OCI-LY7 (cell line): ENCODE measurements around the gene CHST3. TPM values are rescaled to one million over a fixed set of nuclear protein-coding genes. Genes with fewer than 3 reads are reported as not detected.

ENCODE experiments used
- BruUV-seq: library from RNA; stranded (reverse); fragments of 400-500 nt; replicated peaks from 2 replicates; lab custom pipeline; 2021; lab: Mats Ljungman, UMichigan
- CTCF ChIA-PET: fragments of 300-600 bp; sonication (Branson Sonifier 250); formaldehyde crosslinking; loops from one replicate; lab custom pipeline; 2022; ENCODE audit warnings: antibody characterized with exemption; ENCODE audit not compliant: unreplicated experiment; lab: Charles Lee
- POLR2A ChIA-PET: fragments of 300-600 bp; sonication (Branson Sonifier 250); formaldehyde crosslinking; loops from one replicate; lab custom pipeline; 2022; ENCODE audit warnings: antibody characterized with exemption; lab: Charles Lee
- DNase-seq: peaks from one replicate; pipeline ENCODE4 v3.0.0-alpha.2; 2015; ENCODE audit warnings: low spot score
- H2AFZ ChIP-seq: fragments of 200-600 bp; sonication (generic), shearing (Covaris generic); 2 replicates; pipeline ENCODE4 v1.6.1; 2014; ENCODE audit warnings: mild to moderate bottlenecking, antibody characterized with exemption, low read length, moderate library complexity
- H3K27ac ChIP-seq: fragments of 200-600 bp; sonication (generic); 2 replicates; pipeline ENCODE4 v1.5.1; 2014; ENCODE audit warnings: mixed run types, low read depth, mild to moderate bottlenecking, moderate library complexity, low read length, inconsistent platforms; ENCODE audit not compliant: poor library complexity, severe bottlenecking
- H3K36me3 ChIP-seq: fragments of 200-600 bp; sonication (generic); 2 replicates; pipeline ENCODE4 v1.6.1; 2014; ENCODE audit warnings: mild to moderate bottlenecking, antibody characterized with exemption, low read length, moderate library complexity, mixed read lengths; ENCODE audit not compliant: insufficient read depth
- H3K4me1 ChIP-seq: fragments of 200-600 bp; sonication (generic); 2 replicates; pipeline ENCODE4 v1.5.1; 2014; ENCODE audit warnings: mild to moderate bottlenecking, low read length; ENCODE audit not compliant: insufficient read depth, poor library complexity, severe bottlenecking
- H3K4me2 ChIP-seq: fragments of 200-600 bp; sonication (generic); 2 replicates; pipeline ENCODE4 v1.6.1; 2014; ENCODE audit warnings: mild to moderate bottlenecking, low read length
- H3K4me3 ChIP-seq: fragments of 200-600 bp; sonication (generic); 2 replicates; pipeline ENCODE4 v1.5.1; 2014; ENCODE audit warnings: mild to moderate bottlenecking, low read depth, low read length; ENCODE audit not compliant: poor library complexity, severe bottlenecking
- H3K79me2 ChIP-seq: fragments of 200-600 bp; sonication (generic); 2 replicates; pipeline ENCODE4 v1.6.1; 2016; ENCODE audit warnings: low read depth, mild to moderate bottlenecking, low read length, moderate library complexity, mixed read lengths; ENCODE audit not compliant: insufficient read depth
- H3K9me2 ChIP-seq: fragments of 200-600 bp; sonication (generic); 2 replicates; pipeline ENCODE4 v1.6.1; 2016; ENCODE audit warnings: mild to moderate bottlenecking, low read length, mixed read lengths; ENCODE audit not compliant: insufficient read depth
- H3K9me3 ChIP-seq: fragments of 200-600 bp; sonication (generic); 2 replicates; pipeline ENCODE4 v1.6.1; 2014; ENCODE audit warnings: mild to moderate bottlenecking, mixed run types, low read length, mixed read lengths
- H4K20me1 ChIP-seq: fragments of 200-600 bp; sonication (generic); 2 replicates; pipeline ENCODE4 v1.6.1; 2014; ENCODE audit warnings: mild to moderate bottlenecking, antibody characterized with exemption, low read length, moderate library complexity, mixed read lengths; ENCODE audit not compliant: insufficient read depth
- EZH2phosphoT487 ChIP-seq: fragments of 200-600 bp; sonication (generic); IDR thresholded peaks from 2 replicates; pipeline ENCODE4 v1.6.1; 2018; ENCODE audit warnings: low read depth, borderline replicate concordance, mild to moderate bottlenecking, mixed run types, antibody characterized with exemption, low read length, moderate library complexity, mixed read lengths
- intact Hi-C: fragments of 100-400 bp; cut with micrococcal nuclease; formaldehyde crosslinking; loops from one replicate; pipeline ENCODE4 v1.10.0; 2022; ENCODE audit not compliant: unreplicated experiment
- total RNA-seq, 2 experiments: library from RNA; depleted of rRNA in 1 of 2; stranded (reverse); fragments of >200 nt in 1 of 2; shearing (Covaris generic) in 1 of 2; gene quantifications; 2 replicates each; pipeline ENCODE4 v1.2.3, GENCODE V29; 2014 to 2022
- TF ChIP-seq, protein P1 (sequence below): fragments of 200-600 bp; sonication (generic); conservative IDR thresholded peaks from 2 replicates; pipeline ENCODE4 v1.5.1; 2014; ENCODE audit warnings: mild to moderate bottlenecking, antibody characterized with exemption, low read length, moderate library complexity, mixed read lengths

CHST3 gene
- total RNA-seq, 2 experiments from 2014 or later = not detected

GRCh38 chr10:72007246-72007892 is 43.2 kb downstream of the CHST3 start:
- ChIA-PET CTCF (no interaction called here), POLR2A (no interaction called here)
- TF ChIP-seq EZH2phosphoT487 = no peak
- TF ChIP-seq, protein P1, sequence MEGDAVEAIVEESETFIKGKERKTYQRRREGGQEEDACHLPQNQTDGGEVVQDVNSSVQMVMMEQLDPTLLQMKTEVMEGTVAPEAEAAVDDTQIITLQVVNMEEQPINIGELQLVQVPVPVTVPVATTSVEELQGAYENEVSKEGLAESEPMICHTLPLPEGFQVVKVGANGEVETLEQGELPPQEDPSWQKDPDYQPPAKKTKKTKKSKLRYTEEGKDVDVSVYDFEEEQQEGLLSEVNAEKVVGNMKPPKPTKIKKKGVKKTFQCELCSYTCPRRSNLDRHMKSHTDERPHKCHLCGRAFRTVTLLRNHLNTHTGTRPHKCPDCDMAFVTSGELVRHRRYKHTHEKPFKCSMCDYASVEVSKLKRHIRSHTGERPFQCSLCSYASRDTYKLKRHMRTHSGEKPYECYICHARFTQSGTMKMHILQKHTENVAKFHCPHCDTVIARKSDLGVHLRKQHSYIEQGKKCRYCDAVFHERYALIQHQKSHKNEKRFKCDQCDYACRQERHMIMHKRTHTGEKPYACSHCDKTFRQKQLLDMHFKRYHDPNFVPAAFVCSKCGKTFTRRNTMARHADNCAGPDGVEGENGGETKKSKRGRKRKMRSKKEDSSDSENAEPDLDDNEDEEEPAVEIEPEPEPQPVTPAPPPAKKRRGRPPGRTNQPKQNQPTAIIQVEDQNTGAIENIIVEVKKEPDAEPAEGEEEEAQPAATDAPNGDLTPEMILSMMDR = no peak
- no peaks in the 10 kb centered on the region for H3K4me1 ChIP-seq
- H3K4me3 ChIP-seq = no peak overlapping the region
- H4K20me1 ChIP-seq = no peaks in the 10 kb centered on the region
- H3K9me3 ChIP-seq = no peaks in the 10 kb centered on the region
- BruUV-seq = no TSS peak
- no peaks in the 10 kb centered on the region for H3K9me2 ChIP-seq
- intact Hi-C loops = no loop called here
- H2AFZ ChIP-seq = no peak overlapping the region
- no peaks in the 10 kb centered on the region for H3K36me3 ChIP-seq
- no peak overlapping the region for H3K4me2 ChIP-seq
- no peaks in the 10 kb centered on the region for H3K79me2 ChIP-seq
- no peak for DNase-seq
- H3K27ac ChIP-seq = no peak overlapping the region

DNA sequence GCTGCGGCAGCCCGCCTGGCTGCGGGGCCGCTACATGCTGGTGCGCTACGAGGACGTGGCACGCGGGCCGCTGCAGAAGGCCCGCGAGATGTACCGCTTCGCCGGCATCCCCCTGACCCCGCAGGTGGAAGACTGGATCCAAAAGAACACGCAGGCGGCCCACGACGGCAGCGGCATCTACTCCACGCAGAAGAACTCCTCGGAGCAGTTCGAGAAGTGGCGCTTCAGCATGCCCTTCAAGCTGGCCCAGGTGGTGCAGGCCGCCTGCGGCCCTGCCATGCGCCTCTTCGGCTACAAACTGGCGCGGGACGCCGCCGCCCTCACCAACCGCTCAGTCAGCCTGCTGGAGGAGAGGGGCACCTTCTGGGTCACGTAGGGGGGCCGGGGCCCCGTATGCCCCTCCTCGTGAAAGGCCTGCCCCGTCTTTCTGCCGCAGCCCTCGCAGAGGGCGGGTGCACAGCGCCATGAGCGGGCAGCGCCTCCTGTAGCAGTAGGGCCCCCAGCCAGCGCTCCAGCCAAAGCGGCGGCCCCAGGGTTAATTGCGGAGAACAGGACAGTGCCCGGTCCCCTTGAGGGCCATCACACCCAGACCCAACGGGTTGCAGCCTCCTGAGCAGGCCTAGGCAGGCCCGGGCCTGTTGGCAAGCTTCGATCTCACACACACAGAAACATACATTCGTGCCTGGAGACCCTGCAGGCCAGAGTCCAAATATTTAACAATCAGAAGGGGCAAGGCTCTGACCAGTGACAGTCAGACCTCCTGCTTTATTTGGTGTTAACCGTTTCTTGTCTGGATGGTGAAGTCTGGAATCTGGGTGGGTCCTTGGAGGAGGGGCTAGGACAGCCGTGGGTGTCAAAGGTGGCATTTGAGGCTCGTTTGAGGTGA is 44.1 kb downstream of the CHST3 start:
- Histone ChIP-seq H3K9me2 (no peaks in the 10 kb centered on the region), H2AFZ (no peak overlapping the region), H3K27ac (no peak overlapping the region), H3K4me3 (no peak overlapping the region), H3K9me3 (no peaks in the 10 kb centered on the region), H3K4me1 (no peaks in the 10 kb centered on the region), H4K20me1 (no peaks in the 10 kb centered on the region), H3K79me2 (no peaks in the 10 kb centered on the region), H3K36me3 (no peaks in the 10 kb centered on the region), H3K4me2 (no peak overlapping the region)
- DNase-seq = no peak
- intact Hi-C loops = no loop called here
- BruUV-seq = no TSS peak
- POLR2A ChIA-PET = no interaction called here
- CTCF ChIA-PET = no interaction called here
- TF ChIP-seq EZH2phosphoT487 = no peak
- TF ChIP-seq, protein P1 = no peak

DNA sequence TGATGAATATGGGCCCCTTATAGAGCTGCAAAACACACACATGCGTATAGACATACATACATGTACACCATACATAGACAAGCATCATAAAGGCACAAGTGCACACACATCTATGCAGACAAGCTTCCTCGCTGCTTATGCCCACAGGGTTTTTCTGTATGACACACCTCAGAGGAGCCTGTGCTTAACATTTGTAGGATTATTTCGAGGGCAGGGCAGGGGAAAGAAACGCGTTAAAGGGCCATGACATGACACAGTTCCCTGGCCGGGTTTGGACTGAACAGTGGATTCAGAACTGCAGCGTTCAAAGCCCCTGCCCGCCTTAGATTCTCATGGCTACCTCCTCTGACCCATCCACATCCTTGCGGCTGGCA is 44.8 kb downstream of the CHST3 start:
- H3K79me2 ChIP-seq = no peaks in the 10 kb centered on the region
- ChIA-PET CTCF (interaction anchor here (0.5 kb wide), 1 partner anchor 40 kb away, joined by 3 read pairs; no protein-coding TSS in a partner anchor), POLR2A (no interaction called here)
- H4K20me1 ChIP-seq = no peaks in the 10 kb centered on the region
- H3K36me3 ChIP-seq = no peaks in the 10 kb centered on the region
- H3K27ac ChIP-seq = no peak overlapping the region
- intact Hi-C loops = no loop called here
- no TSS peak for BruUV-seq
- no peaks in the 10 kb centered on the region for H3K9me2 ChIP-seq
- DNase-seq = no peak
- H2AFZ ChIP-seq = no peak overlapping the region
- no peaks in the 10 kb centered on the region for H3K9me3 ChIP-seq
- no peaks in the 10 kb centered on the region for H3K4me1 ChIP-seq
- H3K4me3 ChIP-seq = no peak overlapping the region
- TF ChIP-seq, protein P1 = no peak
- H3K4me2 ChIP-seq = no peak overlapping the region
